ENCODE measurements around the gene SLC2A13. TPM values are rescaled to one million over a fixed set of nuclear protein-coding genes. Genes with fewer than 3 reads are reported as not detected.

The SLC2A13 gene
- total RNA-seq, 1 donor from 2014 or later: 8.5 TPM

DNA sequence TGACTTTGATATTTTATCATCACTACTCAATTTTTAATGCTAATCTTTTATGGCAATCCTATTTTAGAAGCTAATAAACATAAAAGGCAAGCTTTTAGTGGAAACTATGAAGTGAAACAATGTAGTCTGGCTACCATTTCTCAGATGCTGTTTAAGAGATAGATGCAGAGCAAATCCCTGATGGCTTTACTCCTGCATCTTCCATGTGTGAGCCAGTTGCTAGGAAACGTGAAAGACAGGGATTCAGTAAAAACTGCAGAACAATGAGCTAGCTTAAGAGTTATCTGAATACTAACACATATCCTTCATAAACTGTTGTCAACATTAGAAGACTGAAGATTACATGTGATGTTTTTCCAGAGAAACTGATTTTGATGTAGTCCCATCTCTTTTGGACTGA, 112.6 kb downstream of the SLC2A13 start:
- no peak for DNase-seq (ENCODE audit: low spot score)

DNA sequence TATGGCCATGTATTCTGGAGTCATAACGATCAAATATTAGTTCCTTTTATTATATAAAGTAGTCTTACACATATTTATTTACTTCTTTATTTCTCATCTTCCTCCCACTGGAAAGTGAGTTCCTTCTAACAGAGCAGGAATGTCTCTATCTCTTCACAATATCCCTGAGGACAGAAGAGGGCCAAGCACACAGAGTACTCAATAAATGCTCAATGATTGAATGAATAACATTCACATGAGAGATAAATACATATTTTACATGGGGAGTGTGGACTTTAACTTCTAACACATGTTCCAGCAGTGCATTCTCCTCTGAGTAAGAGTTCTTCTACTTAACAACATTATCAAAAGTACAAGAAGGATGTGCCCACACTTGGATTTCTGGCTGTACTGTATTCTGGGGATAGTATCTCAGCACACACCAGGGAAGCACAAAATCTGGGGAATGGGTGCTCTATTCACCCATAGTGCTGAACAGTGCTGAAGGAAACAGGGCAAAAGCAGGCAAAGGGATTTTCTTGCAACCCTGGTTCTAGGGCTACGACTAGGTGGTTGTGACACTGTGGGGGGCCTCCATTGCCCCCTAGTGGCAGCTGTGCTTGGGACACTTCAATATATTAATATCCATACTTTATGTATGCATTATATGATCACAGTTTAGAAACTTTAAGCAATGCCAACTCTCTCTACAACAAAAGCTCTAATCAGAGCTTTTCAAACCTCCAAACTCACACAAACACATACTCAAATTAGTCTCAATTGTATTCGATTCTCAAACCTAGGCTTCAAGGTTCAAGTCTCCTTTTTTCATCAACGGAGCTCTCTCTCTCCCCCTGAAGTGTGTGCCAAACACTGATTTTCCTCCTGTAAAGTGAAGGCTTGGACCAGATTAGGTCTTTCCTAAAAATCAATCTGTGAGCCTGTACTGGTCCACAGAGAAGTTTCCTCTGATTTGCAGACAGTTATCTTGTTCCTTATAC, 115.5 kb downstream of the SLC2A13 start:
- no peak for DNase-seq (ENCODE audit: low spot score)

- DNase-seq (ENCODE audit: low spot score): no peak
Measured at GRCh38 chr12:39989501-39989900, 116.4 kb downstream of the SLC2A13 start.

GRCh38 chr12:39988574-39988973, 117.3 kb downstream of the SLC2A13 start:
- DNase-seq (ENCODE audit: low spot score): no peak

DNA sequence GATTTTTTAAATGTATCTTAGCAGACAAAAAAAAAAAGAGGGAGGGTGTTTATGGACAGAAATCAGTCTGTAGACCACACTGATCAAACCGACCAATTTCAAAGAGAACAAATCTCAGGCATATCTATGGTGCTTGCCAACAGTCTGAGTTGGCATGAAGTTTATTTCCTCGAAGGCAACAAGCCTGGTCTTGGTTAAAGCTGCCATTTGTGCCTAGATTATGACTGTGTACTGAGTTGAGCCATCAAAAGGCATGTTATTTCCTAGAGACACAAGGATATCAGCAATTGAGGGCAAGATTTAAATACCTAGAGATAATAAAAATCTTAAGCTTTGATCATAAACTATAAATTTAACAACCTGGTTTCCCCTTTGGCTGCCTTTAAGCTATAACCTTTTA, 119.2 kb downstream of the SLC2A13 start:
- DNase-seq (ENCODE audit: low spot score): no peak

DNA sequence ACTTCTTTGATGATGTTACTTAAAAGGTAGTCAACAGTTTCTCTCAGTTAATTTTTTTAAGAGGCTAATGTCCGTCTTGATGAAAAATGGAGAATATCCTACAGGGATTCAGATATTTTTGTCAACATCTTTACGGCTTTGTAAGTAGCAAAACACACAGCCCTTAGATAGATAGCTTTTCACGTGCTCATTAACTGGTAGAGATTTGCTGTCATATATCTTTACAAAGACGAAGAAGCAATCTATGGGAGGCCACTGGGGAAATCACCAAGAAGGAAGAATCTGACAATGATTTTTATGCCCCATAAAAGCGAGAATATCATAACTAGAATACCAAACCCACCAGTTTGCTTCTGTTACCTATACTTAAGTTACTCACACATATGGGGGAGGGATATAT, 121.2 kb downstream of the SLC2A13 start:
- no peak for DNase-seq (ENCODE audit: low spot score)

GRCh38 chr12:39975374-39975918, 130.4 kb downstream of the SLC2A13 start:
- DNase-seq (ENCODE audit: low spot score): no peak

DNA sequence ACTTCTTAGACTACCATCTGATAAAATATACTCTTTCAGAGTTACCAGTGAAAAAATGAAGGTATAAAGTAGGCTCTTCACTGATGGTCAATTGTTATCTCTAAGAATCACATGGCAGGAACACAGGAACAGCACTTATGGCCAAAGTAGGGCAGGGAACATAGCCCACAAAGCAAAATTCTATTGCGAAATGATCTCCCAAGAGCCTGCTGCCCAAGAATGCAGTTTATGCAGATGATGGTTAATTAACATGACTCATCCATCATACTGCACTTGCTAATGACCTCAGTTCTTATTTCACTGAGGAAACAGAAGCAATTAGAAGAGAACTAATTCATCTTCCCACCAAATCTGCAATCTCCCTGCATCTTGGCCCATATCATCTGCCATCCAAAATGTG, 133.8 kb downstream of the SLC2A13 start:
- DNase-seq (ENCODE audit: low spot score): no peak

- DNase-seq (ENCODE audit: low spot score): no peak
Measured at GRCh38 chr12:39971348-39971747, 134.5 kb downstream of the SLC2A13 start.

DNA sequence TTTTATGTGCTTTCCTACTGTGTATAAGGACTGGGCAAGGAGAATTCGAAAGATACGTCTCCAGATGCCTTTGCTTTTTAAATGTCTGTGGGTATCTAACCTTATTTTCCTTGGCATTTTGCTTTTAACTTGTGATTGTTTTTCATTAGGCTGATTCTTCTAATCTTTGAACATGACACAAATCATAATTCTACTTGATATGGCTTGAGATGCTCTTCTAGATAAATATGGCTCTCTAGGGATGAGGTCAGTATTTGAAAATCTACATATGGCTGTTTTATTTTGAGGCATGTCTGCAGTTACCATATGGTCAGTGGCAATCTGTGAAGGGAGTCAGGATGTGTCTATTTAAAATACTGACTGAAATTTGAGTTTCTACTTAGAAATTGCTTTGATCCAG, 139.2 kb downstream of the SLC2A13 start:
- no peak for DNase-seq (ENCODE audit: low spot score)

DNA sequence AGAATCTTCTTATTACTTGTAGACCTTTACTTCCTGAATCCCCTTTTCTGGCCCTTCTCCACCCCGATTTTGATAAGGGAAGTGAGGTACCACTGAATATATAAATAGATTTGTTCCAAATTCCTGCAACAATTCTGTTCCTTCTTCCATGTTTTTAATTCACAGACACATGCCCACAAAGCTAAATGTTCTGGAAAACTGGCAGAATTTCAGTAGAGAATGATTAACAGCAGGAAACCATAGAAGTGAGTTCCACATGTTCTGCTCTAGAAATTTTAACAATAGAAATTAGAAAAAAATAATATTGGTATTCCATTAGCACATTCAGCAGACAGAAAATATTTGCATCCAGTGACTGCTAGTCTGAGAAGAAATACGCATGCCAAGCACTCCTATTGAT, 139.6 kb downstream of the SLC2A13 start:
- DNase-seq (ENCODE audit: low spot score): no peak

DNA sequence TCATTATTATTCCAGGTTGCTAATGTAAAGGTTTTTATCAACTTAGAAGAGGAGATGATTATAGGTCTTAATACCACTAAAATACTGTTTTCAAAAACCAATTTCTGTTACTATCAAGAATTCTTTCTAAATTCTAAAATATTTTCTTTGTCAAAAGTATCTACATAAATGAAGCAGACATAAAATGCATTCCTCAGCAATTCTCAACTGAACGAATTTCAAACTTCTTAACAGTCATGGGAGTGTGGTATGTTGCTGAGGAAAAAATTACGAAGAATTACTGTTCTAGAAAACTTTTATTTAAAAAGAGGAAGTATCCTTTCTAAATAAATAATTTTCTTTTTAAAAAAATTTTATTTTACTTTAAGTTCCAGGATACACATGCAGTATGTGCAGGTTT, 146.4 kb downstream of the SLC2A13 start:
- DNase-seq (ENCODE audit: low spot score): no peak

- no peak for DNase-seq (ENCODE audit: low spot score)
Measured at GRCh38 chr12:39959031-39959430, 146.8 kb downstream of the SLC2A13 start.

- DNase-seq (ENCODE audit: low spot score): no peak
Measured at GRCh38 chr12:39958377-39958776, 147.5 kb downstream of the SLC2A13 start.

DNA sequence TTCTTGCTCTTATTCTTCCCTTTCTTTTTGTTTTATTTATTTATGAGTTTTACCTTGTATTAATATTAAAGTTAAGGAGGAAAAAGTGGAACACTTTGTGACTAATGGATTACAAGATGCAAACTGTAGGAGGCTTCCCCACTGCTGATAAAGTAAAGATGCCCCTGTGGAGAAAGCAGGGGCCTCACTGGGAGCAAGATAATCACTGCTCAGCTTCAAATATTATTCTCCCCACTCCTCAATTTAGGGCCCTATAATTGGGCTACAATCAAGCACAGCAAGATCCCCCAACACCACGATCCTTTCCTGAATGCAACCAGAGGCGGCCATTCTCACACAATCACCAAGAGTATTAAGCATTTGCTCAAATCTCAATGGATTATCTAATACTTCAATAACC, 149.2 kb downstream of the SLC2A13 start:
- DNase-seq (ENCODE audit: low spot score): no peak

GRCh38 chr12:39946361-39947280, 159.3 kb downstream of the SLC2A13 start:
- DNase-seq (ENCODE audit: low spot score): no peak

DNA sequence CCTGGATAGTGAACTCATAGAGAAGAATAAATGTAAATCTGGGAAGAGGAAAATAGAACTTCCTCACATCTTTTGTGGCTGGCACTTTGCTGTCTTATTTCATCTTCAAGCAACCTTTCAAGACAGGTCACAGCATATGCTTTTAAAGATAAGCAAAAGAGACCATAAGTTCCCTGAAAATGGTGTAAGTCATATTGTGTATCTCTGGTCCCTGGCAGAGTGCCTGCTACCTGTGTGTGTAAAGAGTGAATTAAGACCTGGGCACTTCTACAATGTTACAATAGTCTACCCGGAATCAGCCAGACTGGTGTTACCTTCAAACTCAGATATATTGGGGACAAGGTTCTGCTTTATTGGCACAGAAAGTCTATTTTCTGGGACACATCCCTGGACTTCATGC, 168.8 kb downstream of the SLC2A13 start:
- DNase-seq (ENCODE audit: low spot score): no peak

- no peak for DNase-seq (ENCODE audit: low spot score)
Measured at GRCh38 chr12:39935839-39936238, 170.0 kb downstream of the SLC2A13 start.

- no peak for DNase-seq (ENCODE audit: low spot score)
Measured at GRCh38 chr12:39935275-39935674, 170.6 kb downstream of the SLC2A13 start.

- no peak for DNase-seq (ENCODE audit: low spot score)
Measured at GRCh38 chr12:39931857-39932256, 174.0 kb downstream of the SLC2A13 start.

- no peak for DNase-seq (ENCODE audit: low spot score)
Measured at GRCh38 chr12:39931231-39931630, 174.7 kb downstream of the SLC2A13 start.

DNA sequence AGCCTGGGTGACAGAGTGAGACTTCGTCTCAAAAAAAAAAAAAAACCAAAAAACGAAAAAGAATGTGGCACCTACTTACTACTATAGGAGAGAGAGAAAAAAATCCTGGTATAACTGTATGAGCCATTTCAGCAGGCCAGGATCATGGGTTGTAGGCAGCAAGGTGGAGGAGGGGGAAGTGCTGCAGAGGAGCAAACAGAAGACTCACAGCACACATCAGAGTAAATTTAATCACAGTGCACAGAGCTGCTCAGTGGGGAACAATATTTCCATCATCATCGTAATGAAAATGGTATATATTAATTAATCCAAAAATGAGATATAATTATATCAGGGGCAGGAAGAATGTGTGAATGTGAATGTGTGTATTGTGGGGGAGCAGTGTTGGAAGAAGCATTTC, 175.8 kb downstream of the SLC2A13 start:
- DNase-seq (ENCODE audit: low spot score): no peak
